ENCODE results near the gene GRIK1.

The GRIK1 gene

GRCh38 chr21:29664615-29665014 is 275.2 kb downstream of the GRIK1 start:
- Mint-ChIP-seq H3K36me3 (ENCODE audit: low read depth) (no peaks in the 10 kb centered on the region), H3K27me3 (ENCODE audit: low read depth) (peaks cover 17% of the 10 kb centered on the region), H3K9me3 (peaks cover 4% of the 10 kb centered on the region), H3K4me1 (ENCODE audit: low read depth) (peaks cover 2% of the 10 kb centered on the region), H3K4me3 (no peak overlapping the region), H3K27ac (no peak overlapping the region)
- no peak for DNase-seq (ENCODE audit: low spot score)

- H3K9me3 Mint-ChIP-seq, result peaks cover 4% of the 10 kb centered on the region
- H3K27me3 Mint-ChIP-seq (ENCODE audit: low read depth), result peaks cover 8% of the 10 kb centered on the region
- H3K36me3 Mint-ChIP-seq (ENCODE audit: low read depth), result no peaks in the 10 kb centered on the region
- DNase-seq (ENCODE audit: low spot score), result no peak
- no peak overlapping the region for H3K27ac Mint-ChIP-seq
- peaks cover 6% of the 10 kb centered on the region for H3K4me1 Mint-ChIP-seq (ENCODE audit: low read depth)
- H3K4me3 Mint-ChIP-seq, result no peak overlapping the region
Measured at GRCh38 chr21:29661672-29662442, 277.9 kb downstream of the GRIK1 start.

GRCh38 chr21:29660047-29660720 is 279.6 kb downstream of the GRIK1 start:
- H3K27ac Mint-ChIP-seq, result no peak overlapping the region
- H3K4me3 Mint-ChIP-seq, result no peak overlapping the region
- H3K9me3 Mint-ChIP-seq, result peaks cover 8% of the 10 kb centered on the region
- no peaks in the 10 kb centered on the region for H3K36me3 Mint-ChIP-seq (ENCODE audit: low read depth)
- no peak for DNase-seq (ENCODE audit: low spot score)
- peaks cover 17% of the 10 kb centered on the region for H3K4me1 Mint-ChIP-seq (ENCODE audit: low read depth)
- peaks cover 8% of the 10 kb centered on the region for H3K27me3 Mint-ChIP-seq (ENCODE audit: low read depth)

- Mint-ChIP-seq H3K36me3 (ENCODE audit: low read depth) (no peaks in the 10 kb centered on the region), H3K27me3 (ENCODE audit: low read depth) (peaks cover 3% of the 10 kb centered on the region), H3K9me3 (peaks cover 11% of the 10 kb centered on the region), H3K27ac (no peak overlapping the region), H3K4me1 (ENCODE audit: low read depth) (peaks cover 15% of the 10 kb centered on the region), H3K4me3 (no peak overlapping the region)
- DNase-seq (ENCODE audit: low spot score), result no peak
Measured at GRCh38 chr21:29658934-29659203, 280.9 kb downstream of the GRIK1 start.

- DNase-seq (ENCODE audit: low spot score), result no peak
- H3K4me3 Mint-ChIP-seq, result no peak overlapping the region
- H3K36me3 Mint-ChIP-seq (ENCODE audit: low read depth), result no peaks in the 10 kb centered on the region
- no peaks in the 10 kb centered on the region for H3K27me3 Mint-ChIP-seq (ENCODE audit: low read depth)
- peaks cover 11% of the 10 kb centered on the region for H3K9me3 Mint-ChIP-seq
- H3K4me1 Mint-ChIP-seq (ENCODE audit: low read depth), result peaks cover 15% of the 10 kb centered on the region
- H3K27ac Mint-ChIP-seq, result no peak overlapping the region
Measured at GRCh38 chr21:29658177-29658933, 281.4 kb downstream of the GRIK1 start.

- Mint-ChIP-seq H3K27ac (peak overlapping the region; percentile 74), H3K4me3 (peak overlapping the region; percentile 31), H3K36me3 (ENCODE audit: low read depth) (no peaks in the 10 kb centered on the region), H3K4me1 (ENCODE audit: low read depth) (peaks cover 15% of the 10 kb centered on the region), H3K27me3 (ENCODE audit: low read depth) (no peaks in the 10 kb centered on the region), H3K9me3 (peaks cover 11% of the 10 kb centered on the region)
- no peak for DNase-seq (ENCODE audit: low spot score)
Measured at GRCh38 chr21:29657240-29657989, 282.4 kb downstream of the GRIK1 start.

GRCh38 chr21:29656504-29657239 is 283.1 kb downstream of the GRIK1 start:
- Mint-ChIP-seq H3K36me3 (ENCODE audit: low read depth) (no peaks in the 10 kb centered on the region), H3K9me3 (peaks cover 11% of the 10 kb centered on the region), H3K4me3 (peak overlapping the region; percentile 36), H3K27ac (peak overlapping the region; percentile 74), H3K27me3 (ENCODE audit: low read depth) (no peaks in the 10 kb centered on the region), H3K4me1 (ENCODE audit: low read depth) (peaks cover 15% of the 10 kb centered on the region)
- DNase-seq (ENCODE audit: low spot score), result peak; percentile 33

GRCh38 chr21:29655577-29655976 is 284.2 kb downstream of the GRIK1 start:
- Mint-ChIP-seq H3K9me3 (peaks cover 11% of the 10 kb centered on the region), H3K36me3 (ENCODE audit: low read depth) (no peaks in the 10 kb centered on the region), H3K4me1 (ENCODE audit: low read depth) (peaks cover 15% of the 10 kb centered on the region), H3K27ac (peak overlapping the region; percentile 66), H3K27me3 (ENCODE audit: low read depth) (no peaks in the 10 kb centered on the region), H3K4me3 (peak overlapping the region; percentile 61)
- no peak for DNase-seq (ENCODE audit: low spot score)

- no peaks in the 10 kb centered on the region for H3K27me3 Mint-ChIP-seq (ENCODE audit: low read depth)
- H3K4me3 Mint-ChIP-seq, result no peak overlapping the region
- H3K4me1 Mint-ChIP-seq (ENCODE audit: low read depth), result peaks cover 15% of the 10 kb centered on the region
- H3K36me3 Mint-ChIP-seq (ENCODE audit: low read depth), result no peaks in the 10 kb centered on the region
- H3K27ac Mint-ChIP-seq, result no peak overlapping the region
- no peak for DNase-seq (ENCODE audit: low spot score)
- H3K9me3 Mint-ChIP-seq, result peaks cover 7% of the 10 kb centered on the region
Measured at GRCh38 chr21:29654855-29655254, 284.9 kb downstream of the GRIK1 start.

GRCh38 chr21:29654203-29654602 is 285.6 kb downstream of the GRIK1 start:
- Mint-ChIP-seq H3K36me3 (ENCODE audit: low read depth) (no peaks in the 10 kb centered on the region), H3K4me1 (ENCODE audit: low read depth) (peaks cover 15% of the 10 kb centered on the region), H3K4me3 (no peak overlapping the region), H3K27ac (no peak overlapping the region), H3K27me3 (ENCODE audit: low read depth) (peaks cover 3% of the 10 kb centered on the region), H3K9me3 (peaks cover 7% of the 10 kb centered on the region)
- DNase-seq (ENCODE audit: low spot score), result no peak

- Mint-ChIP-seq H3K9me3 (peaks cover 5% of the 10 kb centered on the region), H3K27me3 (ENCODE audit: low read depth) (peaks cover 3% of the 10 kb centered on the region), H3K4me3 (no peak overlapping the region), H3K27ac (no peak overlapping the region), H3K36me3 (ENCODE audit: low read depth) (no peaks in the 10 kb centered on the region), H3K4me1 (ENCODE audit: low read depth) (peaks cover 2% of the 10 kb centered on the region)
- no peak for DNase-seq (ENCODE audit: low spot score)
Measured at GRCh38 chr21:29650523-29651022, 289.2 kb downstream of the GRIK1 start.

- Mint-ChIP-seq H3K27me3 (ENCODE audit: low read depth) (peaks cover 3% of the 10 kb centered on the region), H3K27ac (no peak overlapping the region), H3K9me3 (no peaks in the 10 kb centered on the region), H3K36me3 (ENCODE audit: low read depth) (no peaks in the 10 kb centered on the region), H3K4me3 (no peak overlapping the region), H3K4me1 (ENCODE audit: low read depth) (no peaks in the 10 kb centered on the region)
- no peak for DNase-seq (ENCODE audit: low spot score)
Measured at GRCh38 chr21:29649406-29649814, 290.4 kb downstream of the GRIK1 start.

GRCh38 chr21:29648710-29649240 is 291.0 kb downstream of the GRIK1 start:
- no peaks in the 10 kb centered on the region for H3K9me3 Mint-ChIP-seq
- H3K4me1 Mint-ChIP-seq (ENCODE audit: low read depth), result no peaks in the 10 kb centered on the region
- H3K27me3 Mint-ChIP-seq (ENCODE audit: low read depth), result peaks cover 3% of the 10 kb centered on the region
- no peak overlapping the region for H3K27ac Mint-ChIP-seq
- no peak for DNase-seq (ENCODE audit: low spot score)
- no peak overlapping the region for H3K4me3 Mint-ChIP-seq
- no peaks in the 10 kb centered on the region for H3K36me3 Mint-ChIP-seq (ENCODE audit: low read depth)
